SK-N-SH (cell line): Measurements from ENCODE around the gene CDC25A. TPM values are rescaled to one million over a fixed set of nuclear protein-coding genes. Genes with fewer than 3 reads are reported as not detected.

ENCODE experiments used
- CTCF ChIA-PET: fragments of 300-600, 350-600 bp; formaldehyde crosslinking; extraction: SDS; loops from one replicate; lab custom pipeline; 2021; lab: Yijun Ruan, JAX
- POLR2A ChIA-PET: fragments of 350-600 bp; sonication (Branson Sonifier 250); formaldehyde crosslinking; extraction: SDS; loops from one replicate; lab custom pipeline; 2020; ENCODE audit warnings: antibody characterized with exemption, inconsistent platforms; lab: Yijun Ruan, JAX
- DNase-seq: peaks from one replicate; pipeline ENCODE4 v3.0.0; 2012
- H2AFZ ChIP-seq: fragments of 200-600 bp; sonication (generic); 2 replicates; pipeline ENCODE4 v1.8.1; 2016; ENCODE audit warnings: antibody characterized with exemption, mild to moderate bottlenecking, low read depth
- H3F3A ChIP-seq: fragments of 200-600 bp; sonication (generic); replicated peaks from 2 replicates; pipeline ENCODE3; 2016; ENCODE audit warnings: antibody characterized with exemption, mild to moderate bottlenecking; ENCODE audit not compliant: insufficient read depth
- H3K27ac ChIP-seq, 2 experiments: fragments of 200-500 bp in 1 of 2; fragments of 200-600 bp in 1 of 2; sonication (Bioruptor generic) in 1 of 2; sonication (generic), shearing (Covaris generic) in 1 of 2; 2 replicates each; pipeline versions ENCODE4 v1.5.1 to v1.6.1; 2014 to 2016; ENCODE audit warnings: low read depth in 2 of 2, inconsistent platforms in 1 of 2, low read length in 1 of 2, mild to moderate bottlenecking in 1 of 2, mixed read lengths in 1 of 2
- H3K27me3 ChIP-seq: fragments of 200-600 bp; sonication (generic), shearing (Covaris generic); 2 replicates; pipeline ENCODE4 v1.6.1; 2016; ENCODE audit warnings: mixed run types; ENCODE audit not compliant: insufficient read depth
- H3K36me3 ChIP-seq, 2 experiments: fragments of 200-500 bp in 1 of 2; fragments of 200-600 bp in 1 of 2; sonication (Bioruptor generic) in 1 of 2; sonication (generic) in 1 of 2; replicated peaks in 1 of 2; 2 replicates each; pipeline versions ENCODE3 to v1.5.1; 2014 to 2016; ENCODE audit warnings: low read length in 1 of 2, mild to moderate bottlenecking in 1 of 2; ENCODE audit not compliant: insufficient read depth in 2 of 2, control insufficient read depth in 1 of 2
- H3K4me1 ChIP-seq, 2 experiments: fragments of 200-500 bp in 1 of 2; fragments of 200-600 bp in 1 of 2; sonication (Bioruptor generic) in 1 of 2; sonication (generic), shearing (Covaris generic) in 1 of 2; 2 replicates each; pipeline versions ENCODE4 v1.5.1 to v1.6.1; 2014 to 2016; ENCODE audit warnings: low read depth in 1 of 2, low read length in 1 of 2, mixed run types in 1 of 2; ENCODE audit not compliant: insufficient read depth in 2 of 2, control insufficient read depth in 1 of 2
- H3K4me2 ChIP-seq: fragments of 200-600 bp; sonication (generic), shearing (Covaris generic); 2 replicates; pipeline ENCODE4 v1.6.1; 2017; ENCODE audit warnings: mixed run types
- H3K4me3 ChIP-seq, 2 experiments: fragments of 200-500 bp in 1 of 2; fragments of 200-600 bp in 1 of 2; sonication (Bioruptor generic) in 1 of 2; sonication (generic), shearing (Covaris generic) in 1 of 2; 2 replicates each; pipeline versions ENCODE4 v1.5.1 to v1.8.1; 2014 to 2016; ENCODE audit warnings: low read depth in 2 of 2, inconsistent platforms in 1 of 2, low read length in 1 of 2, mild to moderate bottlenecking in 1 of 2, mixed read lengths in 1 of 2, moderate library complexity in 1 of 2
- H3K79me2 ChIP-seq: fragments of 200-600 bp; sonication (generic); 2 replicates; pipeline ENCODE4 v1.8.1; 2017; ENCODE audit warnings: mild to moderate bottlenecking; ENCODE audit not compliant: insufficient read depth
- H3K9ac ChIP-seq: fragments of 200-600 bp; sonication (generic); 2 replicates; pipeline ENCODE4 v1.6.1; 2017; ENCODE audit warnings: mixed run types
- H3K9me2 ChIP-seq: fragments of 200-600 bp; sonication (generic); 2 replicates; pipeline ENCODE4 v1.6.1; 2017; ENCODE audit warnings: mixed run types
- H3K9me3 ChIP-seq: fragments of 200-600 bp; sonication (generic); 2 replicates; pipeline ENCODE4 v1.6.1; 2017; ENCODE audit warnings: mixed run types, mild to moderate bottlenecking, moderate library complexity
- H4K20me1 ChIP-seq: fragments of 200-600 bp; sonication (generic); 2 replicates; pipeline ENCODE4 v1.6.1; 2017; ENCODE audit warnings: mild to moderate bottlenecking, mixed run types; ENCODE audit not compliant: insufficient read depth
- CHD2 ChIP-seq: fragments of 150-350 bp; IDR thresholded peaks from 2 replicates; pipeline ENCODE4 v1.6.1; 2018; ENCODE audit warnings: low read length; ENCODE audit not compliant: partially characterized antibody
- ELF1 ChIP-seq: IDR thresholded peaks from 2 replicates; pipeline ENCODE4 v1.4.0; 2012
- EZH2phosphoT487 ChIP-seq: fragments of 200-600 bp; sonication (generic); IDR thresholded peaks from 2 replicates; pipeline ENCODE4 v1.6.1; 2017; ENCODE audit warnings: low read depth, mixed run types, mild to moderate bottlenecking, antibody characterized with exemption, moderate library complexity, borderline replicate concordance
- FOSL2 ChIP-seq: IDR thresholded peaks from 2 replicates; pipeline ENCODE4 v1.4.0; 2012; ENCODE audit warnings: low read depth, mild to moderate bottlenecking, moderate library complexity, borderline replicate concordance
- GABPA ChIP-seq: IDR thresholded peaks from 2 replicates; pipeline ENCODE4 v1.4.0; 2012; ENCODE audit warnings: low read depth, mild to moderate bottlenecking
- GATA2 ChIP-seq: sonication (generic); formaldehyde crosslinking; IDR thresholded peaks from 2 replicates; pipeline ENCODE4 v1.5.0; 2020; ENCODE audit warnings: mild to moderate bottlenecking, missing genetic modification reagents
- IRF3 ChIP-seq: fragments of 150-350 bp; IDR thresholded peaks from 2 replicates; pipeline ENCODE4 v1.6.1; 2016; ENCODE audit warnings: mild to moderate bottlenecking, low read depth, low read length
- MEF2A ChIP-seq: IDR thresholded peaks from 2 replicates; pipeline ENCODE4 v1.4.0; 2012; ENCODE audit warnings: low read depth, borderline replicate concordance
- MXI1 ChIP-seq: IDR thresholded peaks from 2 replicates; pipeline ENCODE4 v1.6.1; 2012; ENCODE audit warnings: mild to moderate bottlenecking, low read depth, low read length, improper control_type of control experiment
- NRF1 ChIP-seq: IDR thresholded peaks from 2 replicates; pipeline ENCODE4 v1.6.1; 2012; ENCODE audit warnings: low read depth, mild to moderate bottlenecking, low read length
- RAD21 ChIP-seq: IDR thresholded peaks from 2 replicates; pipeline ENCODE4 v1.6.1; 2012; ENCODE audit warnings: mild to moderate bottlenecking, low read length
- RFX5 ChIP-seq: IDR thresholded peaks from 2 replicates; pipeline ENCODE4 v1.6.1; 2012; ENCODE audit warnings: mild to moderate bottlenecking, improper control_type of control experiment, low read length
- RXRA ChIP-seq: IDR thresholded peaks from 2 replicates; pipeline ENCODE4 v1.4.0; 2012; ENCODE audit warnings: low read depth, mild to moderate bottlenecking, borderline replicate concordance
- SIN3A ChIP-seq: IDR thresholded peaks from 2 replicates; pipeline ENCODE4 v1.6.1; 2012; ENCODE audit warnings: low read depth, mild to moderate bottlenecking, low read length, moderate library complexity, borderline replicate concordance
- SMC3 ChIP-seq: IDR thresholded peaks from 2 replicates; pipeline ENCODE4 v1.6.1; 2012; ENCODE audit warnings: low read depth, low read length, improper control_type of control experiment
- TAF1 ChIP-seq: IDR thresholded peaks from 2 replicates; pipeline ENCODE4 v1.6.1; 2012; ENCODE audit warnings: low read depth, mild to moderate bottlenecking, low read length, moderate library complexity, borderline replicate concordance
- TEAD4 ChIP-seq: IDR thresholded peaks from 2 replicates; pipeline ENCODE4 v1.4.0; 2012; ENCODE audit warnings: mild to moderate bottlenecking, borderline replicate concordance; ENCODE audit not compliant: insufficient read depth
- YY1 ChIP-seq: IDR thresholded peaks from 2 replicates; pipeline ENCODE4 v1.4.0; 2012; ENCODE audit warnings: low read depth, mild to moderate bottlenecking
- ZBTB33 ChIP-seq: IDR thresholded peaks from 2 replicates; pipeline ENCODE4 v1.4.0; 2012; ENCODE audit warnings: low read depth, borderline replicate concordance
- WGBS: methylation state at CpG from one replicate; pipeline ENCODE4 v1.1.6; 2017; ENCODE audit warnings: low lambda C conversion rate; 5-methylcytosine and 5-hydroxymethylcytosine counted together
- polyA plus RNA-seq, 3 experiments: library from polyadenylated mRNA; depleted of rRNA; stranded (reverse); fragments of >200 nt; gene quantifications; 2 replicates each; pipeline ENCODE4 v1.2.3, GENCODE V29; 2012
- TF ChIP-seq, protein P1 (sequence below): IDR thresholded peaks from 2 replicates; pipeline ENCODE4 v1.4.0; 2012; ENCODE audit warnings: low read depth

The CDC25A gene
- polyA plus RNA-seq, 1 of the 3 experiments (the other 2 are of a cell fraction) = 3.3 TPM

GRCh38 chr3:48219543-48219942, 31.3 kb upstream of the CDC25A start:
- no peak overlapping the region for H3K4me3 ChIP-seq
- H3K27ac ChIP-seq = no peak overlapping the region
- 44% methylated on average over 2 of the region's 3 CpGs for WGBS
- H3K4me2 ChIP-seq = no peak overlapping the region
- H3K27me3 ChIP-seq = peaks cover 2% of the 10 kb centered on the region; the same call in 1 of the 2 replicates
- no peaks in the 10 kb centered on the region for H3K9me2 ChIP-seq
- H2AFZ ChIP-seq = no peak overlapping the region
- H3K79me2 ChIP-seq = no peaks in the 10 kb centered on the region
- H3K9me3 ChIP-seq = no peaks in the 10 kb centered on the region
- ChIA-PET CTCF (interaction anchor here (1.2 to 1.5 kb wide), 2 partner anchors 14 to 217 kb away, joined by 5 read pairs; no protein-coding TSS in a partner anchor), POLR2A (no interaction called here)
- H3F3A ChIP-seq = no peaks in the 10 kb centered on the region
- no peak for TF ChIP-seq TEAD4
- TF ChIP-seq SMC3 = no peak
- TF ChIP-seq, protein P1, sequence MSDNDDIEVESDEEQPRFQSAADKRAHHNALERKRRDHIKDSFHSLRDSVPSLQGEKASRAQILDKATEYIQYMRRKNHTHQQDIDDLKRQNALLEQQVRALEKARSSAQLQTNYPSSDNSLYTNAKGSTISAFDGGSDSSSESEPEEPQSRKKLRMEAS = no peak
- no peak for TF ChIP-seq ELF1
- TF ChIP-seq CHD2 = no peak
- no peak for TF ChIP-seq YY1
- no peak for TF ChIP-seq GABPA
- TF ChIP-seq SIN3A = no peak
- TF ChIP-seq RXRA = no peak
- TF ChIP-seq RAD21 = no peak
- no peak for TF ChIP-seq MXI1
- no peak for TF ChIP-seq GATA2 (CRISPR knock-in tag)
- TF ChIP-seq TAF1 = no peak
- no peak for TF ChIP-seq ZBTB33
- TF ChIP-seq MEF2A = no peak
- no peak for TF ChIP-seq EZH2phosphoT487
- TF ChIP-seq RFX5 = no peak
- no peak for TF ChIP-seq NRF1
- no peak for TF ChIP-seq IRF3
- no peak for TF ChIP-seq FOSL2
- no peak for DNase-seq
- peaks cover 0 to 7% of the 10 kb centered on the region in 2 experiments; a peak in 1 of 4 replicates for H3K4me1 ChIP-seq
- H3K9ac ChIP-seq = no peak overlapping the region
- H3K36me3 ChIP-seq = no peaks in the 10 kb centered on the region
- H4K20me1 ChIP-seq = no peaks in the 10 kb centered on the region
